ES-I3 (cell line): ENCODE results near the gene CDC45.
"Not testable (repeated sequence)": the region's sequence is repeated elsewhere in the genome, so short reads cannot be mapped to it uniquely, and the experiment has no call there.

Experiments used
- H3K36me3 ChIP-seq: 2 replicates; pipeline ENCODE4 v1.6.1; 2013; ENCODE audit warnings: mild to moderate bottlenecking, low read length, control low read depth, moderate library complexity; ENCODE audit not compliant: insufficient read depth
- H3K4me1 ChIP-seq: 2 replicates; pipeline ENCODE4 v1.6.1; 2013; ENCODE audit warnings: mild to moderate bottlenecking, control low read depth, low read length; ENCODE audit not compliant: insufficient read depth
- H3K9ac ChIP-seq: 2 replicates; pipeline ENCODE4 v1.6.1; 2013; ENCODE audit warnings: low read depth, mild to moderate bottlenecking, low read length, moderate library complexity
- H3K9me3 ChIP-seq: 2 replicates; pipeline ENCODE4 v1.6.1; 2013; ENCODE audit warnings: mild to moderate bottlenecking, low read length, moderate library complexity; ENCODE audit not compliant: control insufficient read depth, insufficient read depth

Gene CDC45, protein sequence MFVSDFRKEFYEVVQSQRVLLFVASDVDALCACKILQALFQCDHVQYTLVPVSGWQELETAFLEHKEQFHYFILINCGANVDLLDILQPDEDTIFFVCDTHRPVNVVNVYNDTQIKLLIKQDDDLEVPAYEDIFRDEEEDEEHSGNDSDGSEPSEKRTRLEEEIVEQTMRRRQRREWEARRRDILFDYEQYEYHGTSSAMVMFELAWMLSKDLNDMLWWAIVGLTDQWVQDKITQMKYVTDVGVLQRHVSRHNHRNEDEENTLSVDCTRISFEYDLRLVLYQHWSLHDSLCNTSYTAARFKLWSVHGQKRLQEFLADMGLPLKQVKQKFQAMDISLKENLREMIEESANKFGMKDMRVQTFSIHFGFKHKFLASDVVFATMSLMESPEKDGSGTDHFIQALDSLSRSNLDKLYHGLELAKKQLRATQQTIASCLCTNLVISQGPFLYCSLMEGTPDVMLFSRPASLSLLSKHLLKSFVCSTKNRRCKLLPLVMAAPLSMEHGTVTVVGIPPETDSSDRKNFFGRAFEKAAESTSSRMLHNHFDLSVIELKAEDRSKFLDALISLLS

DNA sequence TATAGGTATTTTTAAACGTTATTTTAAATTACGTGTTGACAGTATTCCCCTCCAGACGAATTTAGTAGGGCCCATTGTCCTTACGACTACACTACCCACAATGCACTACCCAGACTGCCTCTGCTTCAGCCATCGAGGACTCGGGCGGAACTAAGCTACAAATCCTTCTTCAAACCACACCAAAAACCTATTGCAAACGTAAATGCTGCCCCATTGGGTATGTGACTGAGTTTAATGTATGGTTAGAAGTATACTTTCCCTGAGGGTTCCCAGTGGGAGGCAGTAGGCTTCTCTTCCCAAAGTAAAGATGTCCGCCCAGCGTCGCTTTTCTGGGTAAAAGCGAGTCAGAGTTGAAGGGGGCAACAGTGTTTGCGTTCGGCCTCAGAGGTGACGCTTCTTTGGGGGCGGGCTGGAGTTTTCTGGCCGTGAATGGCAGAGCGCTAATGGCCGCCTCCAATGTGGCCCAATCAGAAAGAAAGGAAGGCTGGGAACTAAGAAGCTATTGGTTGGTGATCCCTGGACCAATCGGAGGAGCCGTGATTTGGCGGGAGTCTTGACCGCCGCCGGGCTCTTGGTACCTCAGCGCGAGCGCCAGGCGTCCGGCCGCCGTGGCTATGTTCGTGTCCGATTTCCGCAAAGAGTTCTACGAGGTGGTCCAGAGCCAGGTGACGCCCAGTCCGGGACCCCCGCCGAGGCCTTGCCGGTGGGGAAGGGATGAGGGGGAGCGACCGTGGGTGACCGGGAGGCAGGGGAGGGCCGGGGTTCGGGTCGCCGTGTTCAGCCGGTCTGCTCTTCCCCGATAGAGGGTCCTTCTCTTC, at the start of gene CDC45:
Gene CDC45, plus strand, starts transcription at position 566 of the 818 bp plus-strand sequence. Its CDS starts 49 bp downstream, at position 615.
- peak within 1 kb of the TSS; percentile 74 for H3K9ac ChIP-seq
- peaks cover 7% of the 10 kb centered on the region; the same call in 1 of the 2 replicates for H3K36me3 ChIP-seq
- no peaks in the 10 kb centered on the region for H3K9me3 ChIP-seq
- H3K4me1 ChIP-seq, result peaks cover 8% of the 10 kb centered on the region; the same call in 1 of the 2 replicates

DNA sequence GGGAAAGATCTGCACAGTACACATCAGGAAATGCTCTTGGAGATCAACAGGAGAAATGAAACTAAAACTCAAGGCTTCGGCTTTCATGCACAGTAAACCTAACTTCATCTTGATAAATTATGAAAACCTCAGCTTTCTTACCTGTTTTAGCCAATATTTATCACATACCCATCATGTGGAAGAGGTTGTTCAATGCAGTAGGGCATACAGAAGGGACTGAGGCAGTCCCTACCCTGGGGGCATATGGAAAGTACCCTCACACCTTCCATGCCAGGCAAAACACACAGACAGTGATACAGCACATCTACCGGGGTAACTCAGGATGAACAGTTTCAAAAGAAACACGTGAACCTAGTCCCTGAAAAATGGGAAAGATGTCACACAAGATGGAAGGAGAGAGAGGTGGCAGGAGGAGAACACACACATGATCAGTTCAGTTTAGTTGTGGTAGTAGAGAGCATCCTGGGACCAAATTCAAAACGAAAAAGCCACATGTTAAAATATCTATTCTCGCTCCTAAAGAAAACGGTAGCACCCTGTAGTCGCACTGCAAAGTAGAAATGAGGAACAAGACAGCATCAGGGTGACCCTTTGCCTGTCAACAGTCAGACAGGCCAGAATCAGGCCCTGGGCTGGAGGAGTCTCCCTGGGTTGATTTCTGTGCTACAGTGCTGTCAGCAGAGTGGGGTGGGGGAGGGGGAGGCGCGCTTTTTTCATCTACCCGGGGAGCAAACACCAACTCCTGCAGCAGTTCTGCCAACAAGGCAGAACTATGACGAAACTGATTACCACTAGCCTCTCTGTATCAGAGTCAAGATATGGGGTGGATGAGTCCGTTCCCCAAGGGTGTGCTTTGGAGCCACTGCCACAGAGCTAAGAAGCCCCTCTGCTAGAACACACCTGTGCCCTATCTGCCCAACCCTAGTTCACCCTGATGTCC, 49.5 kb upstream of the CDC45 start:
- no peaks in the 10 kb centered on the region for H3K9me3 ChIP-seq
- H3K9ac ChIP-seq, result peak overlapping the region; percentile 59
- peaks cover under 1% of the 10 kb centered on the region; the same call in 1 of the 2 replicates for H3K36me3 ChIP-seq
- H3K4me1 ChIP-seq, result 0 out of 2 replicates have a peak, but pooled peaks cover 4% of the 10 kb centered on the region

DNA sequence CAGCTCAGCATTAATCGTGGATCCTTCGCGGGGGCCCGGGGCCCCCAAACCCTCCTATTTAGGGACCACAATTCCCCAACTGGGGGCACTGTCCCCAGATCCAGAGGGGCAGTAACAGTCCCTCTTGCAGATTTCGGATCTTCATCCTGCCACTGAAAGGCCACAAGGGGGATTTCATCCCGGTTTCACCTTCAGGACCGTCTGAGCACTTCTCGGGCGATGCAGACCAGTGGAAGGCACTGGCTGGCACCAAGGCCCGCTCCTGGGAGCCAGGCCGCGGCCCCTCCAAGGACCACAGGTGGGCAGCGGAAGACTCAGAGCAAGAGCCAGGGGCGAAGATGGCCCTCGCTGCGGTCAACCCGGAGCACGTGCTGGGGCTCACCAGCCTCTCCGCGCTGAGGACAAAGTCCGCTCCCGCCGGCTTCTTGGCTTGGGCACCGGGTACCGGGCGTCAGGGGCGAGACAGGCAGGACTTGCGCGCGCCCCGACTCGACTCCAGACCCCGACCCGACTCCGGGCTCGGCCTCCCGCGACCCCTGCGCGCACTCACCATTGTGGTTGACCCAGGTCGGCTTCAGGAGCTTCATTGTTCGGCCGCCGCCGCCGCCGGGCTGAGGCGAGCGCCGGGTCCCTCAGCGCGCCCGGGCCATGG, 48.7 kb upstream of the CDC45 start:
- 0 out of 2 replicates have a peak, but pooled peaks cover 4% of the 10 kb centered on the region for H3K4me1 ChIP-seq
- H3K36me3 ChIP-seq, result peaks cover 4% of the 10 kb centered on the region; the same call in 1 of the 2 replicates
- H3K9me3 ChIP-seq, result no peaks in the 10 kb centered on the region
- H3K9ac ChIP-seq, result peak overlapping the region; percentile 59

DNA sequence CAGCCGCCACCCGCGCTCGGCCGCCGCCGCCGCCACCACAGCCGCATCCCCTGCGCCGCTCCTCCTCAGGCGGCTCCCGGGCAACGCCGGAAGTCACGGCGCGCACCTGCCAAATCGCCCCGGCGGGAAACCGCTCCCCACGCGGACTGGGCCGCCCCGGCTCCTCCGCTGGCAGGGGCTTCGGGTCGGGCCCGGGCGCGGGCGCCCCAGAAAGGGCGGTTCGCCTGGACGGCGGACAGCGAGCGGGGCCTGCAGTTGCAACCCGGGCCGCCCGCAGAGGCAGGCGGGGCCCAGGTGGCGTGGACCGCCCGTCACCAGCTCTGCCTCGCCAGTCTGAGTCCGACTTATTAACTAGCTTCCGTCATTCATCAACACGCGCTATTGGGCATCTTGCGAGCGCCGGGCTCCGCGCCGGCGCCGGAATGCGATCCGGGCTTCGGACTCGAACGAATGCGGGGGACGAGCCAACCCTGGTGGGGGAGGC, 48.0 kb upstream of the CDC45 start, which contains the start of gene HIRA:
Gene HIRA, minus strand, starts transcription at position 85 of the 484 bp plus-strand sequence. CDS start 257 bp downstream, outside the sequence.
- H3K36me3 ChIP-seq, result peaks cover 4% of the 10 kb centered on the region; the same call in 1 of the 2 replicates
- H3K9me3 ChIP-seq, result no peaks in the 10 kb centered on the region
- H3K9ac ChIP-seq, result peak within 1 kb of the TSS; percentile 81
- 0 out of 2 replicates have a peak, but pooled peaks cover 4% of the 10 kb centered on the region for H3K4me1 ChIP-seq

DNA sequence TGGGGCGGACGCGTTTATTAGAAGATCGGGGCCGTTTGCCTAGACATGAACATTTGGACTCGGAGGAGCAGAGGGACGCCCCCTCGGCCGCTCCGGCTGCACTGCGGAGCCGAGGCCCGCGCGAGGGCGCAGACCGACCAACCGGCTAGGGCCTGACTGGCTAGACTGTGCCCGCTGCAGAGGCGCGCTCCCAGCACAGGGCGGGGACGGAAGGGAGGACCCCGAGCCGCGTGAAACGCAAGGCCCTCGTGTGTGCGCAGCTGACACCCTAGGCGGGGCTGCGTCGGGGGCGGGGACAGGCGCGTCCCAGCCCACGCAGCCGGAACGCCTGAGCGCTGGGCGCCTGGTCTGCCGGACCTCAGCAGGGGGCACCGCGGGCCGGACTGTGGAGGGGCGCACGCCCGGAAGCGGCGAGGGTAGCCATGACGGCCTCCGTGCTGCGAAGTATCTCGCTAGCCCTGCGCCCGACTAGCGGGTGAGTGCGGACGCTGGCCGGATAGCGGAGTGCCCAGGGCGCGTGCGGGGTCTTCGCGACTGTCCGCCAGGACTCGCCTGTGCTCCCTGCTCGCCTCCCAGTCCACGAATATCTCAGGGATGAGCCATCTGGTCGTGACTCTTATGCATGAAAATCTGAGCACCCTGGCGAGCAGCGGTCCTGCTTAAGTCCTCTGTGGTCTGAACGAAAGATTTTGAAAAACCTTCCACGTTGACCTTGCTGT, 47.4 kb upstream of the CDC45 start, which contains the start of gene MRPL40:
Gene MRPL40, plus strand, starts transcription at position 413 of the 719 bp plus-strand sequence. Its CDS starts 10 bp downstream, at position 423.
- peaks cover 6% of the 10 kb centered on the region; the same call in 1 of the 2 replicates for H3K36me3 ChIP-seq
- H3K4me1 ChIP-seq, result 0 out of 2 replicates have a peak, but pooled peaks cover 4% of the 10 kb centered on the region
- no peaks in the 10 kb centered on the region for H3K9me3 ChIP-seq
- H3K9ac ChIP-seq, result peak within 1 kb of the TSS; percentile 81

DNA sequence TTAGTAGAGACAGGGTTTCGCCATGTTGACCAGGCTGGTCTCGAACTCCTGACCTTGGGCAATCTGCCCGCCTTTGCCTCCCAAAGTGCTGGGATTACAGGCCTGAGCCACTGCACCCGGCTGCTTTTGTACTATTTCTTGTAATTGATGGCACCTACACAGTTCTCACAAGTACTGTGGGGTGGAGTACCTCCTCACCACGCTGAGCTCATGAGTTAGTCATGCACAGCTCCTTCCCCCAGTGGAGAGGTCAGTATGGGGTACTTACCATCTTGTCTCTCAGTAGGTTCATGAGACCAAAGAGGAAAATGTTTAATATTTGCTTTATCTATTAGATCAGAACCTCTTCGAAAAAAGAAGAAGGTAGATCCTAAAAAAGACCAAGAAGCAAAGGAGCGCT, 45.3 kb upstream of the CDC45 start:
- H3K4me1 ChIP-seq, result 0 out of 2 replicates have a peak, but pooled peaks cover 4% of the 10 kb centered on the region
- peaks cover 7% of the 10 kb centered on the region; the same call in 1 of the 2 replicates for H3K36me3 ChIP-seq
- H3K9me3 ChIP-seq, result no peaks in the 10 kb centered on the region
- H3K9ac ChIP-seq, result no peak overlapping the region

DNA sequence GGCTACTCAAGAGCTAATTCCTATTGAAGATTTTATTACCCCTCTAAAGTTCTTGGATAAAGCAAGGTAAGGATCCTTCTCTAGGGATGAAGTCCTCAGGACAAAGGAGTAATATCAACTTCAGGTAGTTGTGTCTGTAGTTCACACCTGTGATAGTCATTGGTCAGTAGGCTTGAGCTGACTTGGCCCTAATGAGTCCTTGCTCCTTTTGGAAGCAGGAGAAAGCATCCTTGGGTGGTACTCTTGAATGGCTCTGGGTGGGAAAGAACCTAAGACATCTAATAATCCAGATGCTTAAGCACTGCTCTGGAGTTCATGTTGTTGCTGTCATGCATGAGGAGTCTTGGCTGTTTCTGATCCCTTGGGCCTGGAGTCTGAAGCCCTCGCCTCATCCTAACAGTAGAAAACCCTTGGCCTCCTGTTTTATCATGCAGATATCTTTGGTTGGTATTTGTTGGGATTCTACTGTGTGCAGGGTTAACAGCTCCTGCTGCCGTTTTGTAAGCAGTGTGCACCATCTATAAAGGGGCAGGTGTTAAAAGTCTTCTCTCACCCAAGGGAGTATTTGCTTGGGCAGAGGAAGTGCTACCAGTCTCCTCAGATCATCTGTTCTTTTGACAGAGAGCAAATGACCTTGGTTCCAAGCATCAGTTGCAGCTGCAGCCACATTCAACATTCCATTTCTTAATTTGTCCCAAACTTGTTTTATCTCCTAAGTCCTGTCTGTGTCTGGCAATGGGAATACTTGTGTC, 44.7 kb upstream of the CDC45 start:
- Histone ChIP-seq H3K9me3 (no peaks in the 10 kb centered on the region), H3K9ac (no peak overlapping the region), H3K4me1 (0 out of 2 replicates have a peak, but pooled peaks cover 3% of the 10 kb centered on the region), H3K36me3 (peaks cover 7% of the 10 kb centered on the region; the same call in 1 of the 2 replicates)

DNA sequence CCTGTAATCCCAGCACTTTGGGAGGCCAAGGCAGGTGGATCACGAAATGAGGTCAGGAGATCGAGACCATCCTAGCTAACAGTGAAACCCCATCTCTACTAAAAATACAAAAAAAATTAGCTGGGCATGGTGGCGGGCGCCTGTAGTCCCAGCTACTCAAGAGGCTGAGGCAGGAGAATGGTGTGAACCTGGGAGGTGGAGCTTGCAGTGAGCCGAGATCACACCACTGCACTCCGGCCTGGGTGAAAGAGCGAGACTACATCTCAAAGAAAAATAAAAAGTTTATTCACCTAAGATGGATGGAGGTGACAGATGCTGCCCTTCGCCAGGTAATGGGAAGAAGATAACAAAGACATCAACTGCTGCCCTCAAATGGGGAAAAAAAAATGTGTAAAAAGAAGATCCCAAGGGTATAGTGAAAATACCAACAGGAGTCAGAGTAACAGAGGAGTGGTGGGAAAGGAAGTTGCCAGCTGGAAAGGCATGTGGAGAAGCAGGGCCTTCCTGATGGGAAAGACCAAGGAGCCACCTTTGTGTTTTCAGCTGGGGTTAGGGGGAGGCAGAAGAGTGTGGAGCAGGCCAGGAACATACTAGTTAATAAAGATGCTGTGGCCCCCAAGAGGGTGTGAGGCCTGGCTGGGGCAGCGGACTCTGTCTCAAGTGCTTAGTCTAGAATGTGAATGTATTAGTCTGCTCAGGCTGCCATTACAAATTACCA, 43.1 kb upstream of the CDC45 start:
- H3K36me3 ChIP-seq, H3K9me3 ChIP-seq, H3K9ac ChIP-seq, H3K4me1 ChIP-seq: not testable (repeated sequence)

DNA sequence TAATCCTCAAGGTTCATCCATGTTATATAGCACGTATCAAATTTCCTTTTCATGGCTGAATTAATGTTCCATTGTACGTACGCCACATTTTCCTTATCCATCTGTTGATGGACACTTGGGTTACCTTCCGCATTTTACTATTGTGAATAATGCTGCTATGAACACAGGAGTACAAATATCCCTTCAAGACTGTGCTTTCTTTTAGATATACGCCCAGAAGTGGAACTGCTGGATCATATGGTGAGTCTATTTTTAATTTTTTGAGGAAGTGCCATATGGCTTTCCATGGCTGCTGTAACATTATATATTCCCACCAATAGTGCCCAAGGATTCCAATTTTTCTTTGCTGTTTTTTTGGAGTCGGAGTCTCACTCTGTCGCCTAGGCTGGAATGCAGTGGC, 41.4 kb upstream of the CDC45 start:
- peaks cover 7% of the 10 kb centered on the region; the same call in 1 of the 2 replicates for H3K36me3 ChIP-seq
- no peaks in the 10 kb centered on the region for H3K9me3 ChIP-seq
- H3K9ac ChIP-seq, result no peak overlapping the region
- H3K4me1 ChIP-seq, result no peaks in the 10 kb centered on the region

DNA sequence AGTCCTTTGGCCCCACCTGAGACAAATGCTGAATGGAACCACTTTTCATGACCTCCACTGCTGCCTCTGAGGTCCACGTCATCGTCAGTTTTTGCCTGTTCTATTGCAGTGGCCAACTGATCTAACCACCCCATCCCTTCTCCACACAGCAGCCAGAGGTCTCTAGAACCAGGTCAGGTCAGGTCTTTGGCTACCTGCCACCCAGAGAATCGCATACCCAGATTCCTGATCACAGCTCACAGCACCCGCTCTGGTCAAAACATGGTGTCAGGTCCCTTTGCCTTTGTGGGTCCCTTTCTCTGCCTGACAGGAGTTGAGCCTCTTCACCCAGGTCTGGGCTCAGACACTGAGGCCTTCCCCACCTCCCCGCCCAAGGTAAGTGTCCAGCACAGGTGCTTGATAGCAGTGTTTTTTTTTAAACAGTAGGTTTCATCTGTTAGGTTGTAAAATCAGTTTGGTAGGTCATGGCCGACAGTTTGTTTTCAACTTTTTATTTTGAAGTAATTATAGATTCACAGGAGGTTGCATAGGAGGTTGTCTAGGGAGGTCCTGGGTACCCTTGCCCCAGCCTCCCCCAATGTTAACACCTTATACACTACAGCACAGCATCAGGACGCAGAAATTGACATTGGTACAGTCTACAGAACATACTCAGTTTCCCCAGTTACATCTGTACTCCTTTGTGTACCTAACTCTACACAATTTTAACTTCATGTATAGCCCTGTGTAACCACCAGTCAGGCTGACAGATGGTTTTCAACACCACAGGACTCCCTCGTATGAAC, 39.1 kb upstream of the CDC45 start:
- no peaks in the 10 kb centered on the region for H3K9me3 ChIP-seq
- 0 out of 2 replicates have a peak, but pooled peaks cover 3% of the 10 kb centered on the region for H3K36me3 ChIP-seq
- no peak overlapping the region for H3K9ac ChIP-seq
- no peaks in the 10 kb centered on the region for H3K4me1 ChIP-seq
